AG09319 (cell line): ENCODE measurements around the gene CCDC60.

Experiments used
- DNase-seq: peaks from one replicate; pipeline ENCODE4 v3.0.0-alpha.2; 2010; ENCODE audit warnings: low read depth; ENCODE audit errors: extremely low read depth
- CTCF ChIP-seq: IDR thresholded peaks from 2 replicates; pipeline ENCODE4 v1.5.1; 2011; ENCODE audit warnings: low read depth, mild to moderate bottlenecking, inconsistent platforms, low read length, moderate library complexity

CCDC60 gene

GRCh38 chr12:119384340-119384739, 49.8 kb downstream of the CCDC60 start:
- no peak for TF ChIP-seq CTCF
- no peak for DNase-seq

GRCh38 chr12:119385659-119386058, 51.1 kb downstream of the CCDC60 start:
- TF ChIP-seq CTCF, result no peak
- no peak for DNase-seq

DNA sequence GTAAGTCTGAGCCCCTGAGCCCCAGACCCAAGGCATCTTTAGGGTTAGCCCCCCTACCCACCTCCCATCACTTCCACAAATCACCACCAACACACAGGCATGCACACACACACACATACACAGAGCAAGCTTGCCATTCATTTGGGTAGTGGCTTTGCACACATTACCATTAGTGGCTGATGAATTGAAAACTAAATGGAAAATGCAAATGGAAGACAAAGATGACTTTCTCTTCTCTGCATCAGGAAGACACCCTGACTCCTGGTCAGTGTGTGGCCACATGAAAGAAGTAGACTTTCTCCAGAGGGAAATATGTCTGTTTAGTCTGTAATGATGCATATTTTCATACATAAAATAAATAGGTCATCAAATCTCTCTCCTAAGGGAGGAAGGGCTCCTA, 55.2 kb downstream of the CCDC60 start:
- no peak for DNase-seq
- TF ChIP-seq CTCF, result no peak

DNA sequence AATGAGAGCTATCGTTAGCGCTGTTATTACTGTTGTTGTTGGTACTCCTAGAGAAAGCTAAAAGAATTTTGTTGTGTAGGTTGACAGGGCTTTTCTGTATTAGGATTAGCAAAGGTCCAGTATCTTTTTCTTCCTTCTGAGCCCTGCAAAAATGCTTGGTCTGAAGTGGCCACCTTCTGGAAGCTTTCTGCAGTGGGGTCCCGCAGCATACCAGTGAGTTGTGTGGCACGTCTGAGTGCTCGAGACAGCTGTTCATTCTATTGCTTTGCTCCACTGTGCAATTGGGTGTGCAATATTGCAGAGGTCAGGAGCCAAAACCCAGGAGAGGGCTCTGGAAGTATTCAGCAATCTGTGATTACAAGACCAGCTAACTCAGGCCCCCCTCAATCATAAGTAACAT, 57.1 kb downstream of the CCDC60 start:
- no peak for DNase-seq
- no peak for TF ChIP-seq CTCF

DNA sequence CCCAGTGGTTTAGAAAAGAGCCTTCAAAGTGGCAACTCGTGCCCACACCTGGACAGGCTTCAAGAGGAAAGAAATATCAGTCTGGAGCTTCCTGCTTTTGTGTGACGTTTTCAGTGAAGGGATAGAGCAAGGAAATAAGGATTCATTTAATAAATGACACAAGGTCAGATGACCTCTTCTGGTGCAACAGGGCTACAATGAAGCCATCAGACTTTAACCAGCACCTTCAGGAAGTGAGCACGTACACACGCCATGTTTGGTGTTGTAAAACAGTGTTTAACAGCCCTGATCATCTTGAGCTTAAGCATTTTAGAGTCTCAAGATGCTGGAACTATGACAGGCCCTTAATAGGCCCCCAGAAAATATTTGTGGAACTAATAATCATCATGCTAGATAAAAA, 59.1 kb downstream of the CCDC60 start:
- no peak for TF ChIP-seq CTCF
- no peak for DNase-seq

GRCh38 chr12:119397540-119397939, 63.0 kb downstream of the CCDC60 start:
- TF ChIP-seq CTCF, result no peak
- DNase-seq, result no peak

- DNase-seq, result no peak
- no peak for TF ChIP-seq CTCF
Observed at GRCh38 chr12:119398190-119398589, 63.7 kb downstream of the CCDC60 start.
